Measurements from ENCODE around the gene ZMYND8.
"Not testable (repeated sequence)": the region's sequence is repeated elsewhere in the genome, so short reads cannot be mapped to it uniquely, and the experiment has no call there.

ZMYND8 gene

GRCh38 chr20:47222468-47223119, 133.9 kb downstream of the ZMYND8 start:
- no peak for DNase-seq

GRCh38 chr20:47221036-47221625, 135.4 kb downstream of the ZMYND8 start:
- no peak for DNase-seq

GRCh38 chr20:47220161-47220582, 136.3 kb downstream of the ZMYND8 start:
- DNase-seq, result peak; percentile 65 to 71

GRCh38 chr20:47217482-47218446, 138.7 kb downstream of the ZMYND8 start:
- DNase-seq, result no peak

GRCh38 chr20:47216819-47217410, 139.6 kb downstream of the ZMYND8 start:
- DNase-seq, result no peak

GRCh38 chr20:47215653-47216397, 140.7 kb downstream of the ZMYND8 start:
- DNase-seq, result no peak

- DNase-seq, result no peak
Measured at GRCh38 chr20:47213966-47214365, 142.5 kb downstream of the ZMYND8 start.

- DNase-seq, result no peak
Measured at GRCh38 chr20:47212606-47213207, 143.8 kb downstream of the ZMYND8 start.

- DNase-seq, result no peak
Measured at GRCh38 chr20:47211036-47211435, 145.5 kb downstream of the ZMYND8 start.

GRCh38 chr20:47210470-47210869, 146.0 kb downstream of the ZMYND8 start:
- DNase-seq, result no peak

- no peak for DNase-seq
Measured at GRCh38 chr20:47209982-47210381, 146.5 kb downstream of the ZMYND8 start.

GRCh38 chr20:47208534-47209174, 147.8 kb downstream of the ZMYND8 start:
- DNase-seq, result no peak

- no peak for DNase-seq
Measured at GRCh38 chr20:47206962-47207641, 149.4 kb downstream of the ZMYND8 start.

- DNase-seq, result not testable (repeated sequence)
Measured at GRCh38 chr20:47206552-47206951, 149.9 kb downstream of the ZMYND8 start.

GRCh38 chr20:47205577-47206123, 150.8 kb downstream of the ZMYND8 start:
- DNase-seq, result peak in 1 of 2 experiments; percentile 10

GRCh38 chr20:47204850-47205122, 151.7 kb downstream of the ZMYND8 start:
- not testable (repeated sequence) for DNase-seq

- no peak for DNase-seq
Measured at GRCh38 chr20:47204008-47204849, 152.3 kb downstream of the ZMYND8 start.

- no peak for DNase-seq
Measured at GRCh38 chr20:47202733-47203667, 153.5 kb downstream of the ZMYND8 start.

All from activated CD4-positive, alpha-beta T cell treated with anti-CD3 and anti-CD28 coated beads, Interleukin-2, amount 50 U/mL, for 48 hours (primary cell).